Measurements from ENCODE around the gene PLK4. TPM values are rescaled to one million over a fixed set of nuclear protein-coding genes. Genes with fewer than 3 reads are reported as not detected.

PLK4 gene
- total RNA-seq, 4 donors from 2014 or later = 3.1 to 7.8 (median 4.6) TPM

DNA sequence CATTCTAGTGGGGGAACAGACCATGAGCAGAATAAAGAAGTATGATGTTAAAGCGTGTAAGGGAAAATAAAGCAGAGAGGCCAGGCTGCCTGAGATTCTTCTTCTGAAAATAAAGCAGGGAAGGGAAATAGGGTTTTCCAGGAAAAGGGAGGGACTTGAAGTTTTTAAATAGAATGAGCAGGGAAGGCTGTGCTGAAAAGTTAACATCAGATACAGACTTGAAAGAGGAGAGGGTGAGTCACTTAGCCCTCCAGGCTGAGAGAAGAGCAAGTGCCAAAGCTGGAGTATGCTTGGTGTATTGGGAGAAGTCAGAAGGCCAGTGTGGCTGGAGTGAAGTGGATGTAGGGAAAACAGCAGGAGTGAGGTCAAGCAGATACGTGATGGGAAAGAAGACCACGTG, 10.0 kb upstream of the PLK4 start:
- TF ChIP-seq, protein P1, sequence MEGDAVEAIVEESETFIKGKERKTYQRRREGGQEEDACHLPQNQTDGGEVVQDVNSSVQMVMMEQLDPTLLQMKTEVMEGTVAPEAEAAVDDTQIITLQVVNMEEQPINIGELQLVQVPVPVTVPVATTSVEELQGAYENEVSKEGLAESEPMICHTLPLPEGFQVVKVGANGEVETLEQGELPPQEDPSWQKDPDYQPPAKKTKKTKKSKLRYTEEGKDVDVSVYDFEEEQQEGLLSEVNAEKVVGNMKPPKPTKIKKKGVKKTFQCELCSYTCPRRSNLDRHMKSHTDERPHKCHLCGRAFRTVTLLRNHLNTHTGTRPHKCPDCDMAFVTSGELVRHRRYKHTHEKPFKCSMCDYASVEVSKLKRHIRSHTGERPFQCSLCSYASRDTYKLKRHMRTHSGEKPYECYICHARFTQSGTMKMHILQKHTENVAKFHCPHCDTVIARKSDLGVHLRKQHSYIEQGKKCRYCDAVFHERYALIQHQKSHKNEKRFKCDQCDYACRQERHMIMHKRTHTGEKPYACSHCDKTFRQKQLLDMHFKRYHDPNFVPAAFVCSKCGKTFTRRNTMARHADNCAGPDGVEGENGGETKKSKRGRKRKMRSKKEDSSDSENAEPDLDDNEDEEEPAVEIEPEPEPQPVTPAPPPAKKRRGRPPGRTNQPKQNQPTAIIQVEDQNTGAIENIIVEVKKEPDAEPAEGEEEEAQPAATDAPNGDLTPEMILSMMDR (IDR thresholded peaks at IDR 0.05; ENCODE audit: low read depth) = no peak

DNA sequence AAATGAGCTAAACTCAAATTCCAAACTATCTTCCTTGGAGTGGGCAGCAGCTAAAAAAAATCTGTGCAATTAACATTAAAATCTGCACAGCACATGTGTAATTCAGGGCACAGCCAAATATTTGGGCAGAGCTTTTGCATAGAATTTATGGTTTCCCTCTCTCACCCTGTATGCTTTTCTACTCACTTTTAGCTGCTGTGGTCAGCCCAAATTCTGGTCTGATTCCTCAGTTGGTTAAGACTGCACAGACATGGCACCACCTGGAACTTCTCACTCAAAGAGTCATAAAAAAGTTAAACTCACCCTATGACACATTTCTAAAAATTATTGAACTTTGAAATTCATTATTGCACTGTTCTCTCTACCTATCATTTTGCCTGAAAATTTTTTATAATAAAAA, 4.9 kb upstream of the PLK4 start:
- TF ChIP-seq, protein P1 (IDR thresholded peaks at IDR 0.05; ENCODE audit: low read depth) = no peak

DNA sequence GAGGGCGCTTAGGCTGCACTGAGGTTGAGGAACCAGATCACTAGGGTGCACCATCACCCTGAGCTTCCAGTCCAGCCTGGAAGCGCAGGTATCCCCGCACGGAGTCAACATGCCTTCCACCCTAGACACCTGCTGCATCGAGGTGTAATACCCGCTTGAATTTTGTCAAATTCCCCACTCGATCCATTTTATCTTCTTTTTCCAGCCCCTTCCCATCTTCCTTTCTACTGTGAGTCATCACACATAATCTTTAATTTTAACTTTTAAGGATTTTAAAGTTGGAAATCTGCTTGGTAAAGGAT, 821 bp downstream of the PLK4 start:
- TF ChIP-seq, protein P1 (IDR thresholded peaks at IDR 0.05; ENCODE audit: low read depth) = no peak

DNA sequence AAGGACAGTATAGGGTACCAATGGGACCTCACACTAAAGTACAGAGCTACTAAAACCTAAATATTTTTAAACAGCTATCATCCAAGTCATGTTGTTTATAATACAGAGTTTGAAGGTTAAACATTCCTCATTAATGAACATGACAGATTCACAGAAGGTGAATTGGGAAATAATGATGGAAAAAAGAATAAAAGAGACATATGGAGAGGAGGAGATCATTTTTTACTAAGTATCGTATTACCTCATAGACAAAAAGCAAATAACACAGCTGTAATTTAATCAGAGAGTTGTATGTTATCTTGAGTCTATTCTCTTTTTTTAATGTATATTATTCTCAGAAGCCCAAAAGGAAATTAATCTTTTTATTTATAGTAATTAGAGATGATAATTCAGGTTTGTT, 7.9 kb downstream of the PLK4 start:
- TF ChIP-seq, protein P1 (IDR thresholded peaks at IDR 0.05; ENCODE audit: low read depth) = no peak

DNA sequence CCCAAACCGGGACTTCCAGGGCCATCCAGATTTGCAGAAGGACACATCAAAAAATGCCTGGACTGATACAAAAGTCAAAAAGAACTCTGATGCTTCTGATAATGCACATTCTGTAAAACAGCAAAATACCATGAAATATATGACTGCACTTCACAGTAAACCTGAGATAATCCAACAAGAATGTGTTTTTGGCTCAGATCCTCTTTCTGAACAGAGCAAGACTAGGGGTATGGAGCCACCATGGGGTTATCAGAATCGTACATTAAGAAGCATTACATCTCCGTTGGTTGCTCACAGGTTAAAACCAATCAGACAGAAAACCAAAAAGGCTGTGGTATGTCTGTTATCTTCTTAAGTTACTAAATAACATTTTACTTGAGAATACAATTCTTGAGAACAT, 9.2 kb downstream of the PLK4 start:
- TF ChIP-seq, protein P1 (IDR thresholded peaks at IDR 0.05; ENCODE audit: low read depth) = no peak

DNA sequence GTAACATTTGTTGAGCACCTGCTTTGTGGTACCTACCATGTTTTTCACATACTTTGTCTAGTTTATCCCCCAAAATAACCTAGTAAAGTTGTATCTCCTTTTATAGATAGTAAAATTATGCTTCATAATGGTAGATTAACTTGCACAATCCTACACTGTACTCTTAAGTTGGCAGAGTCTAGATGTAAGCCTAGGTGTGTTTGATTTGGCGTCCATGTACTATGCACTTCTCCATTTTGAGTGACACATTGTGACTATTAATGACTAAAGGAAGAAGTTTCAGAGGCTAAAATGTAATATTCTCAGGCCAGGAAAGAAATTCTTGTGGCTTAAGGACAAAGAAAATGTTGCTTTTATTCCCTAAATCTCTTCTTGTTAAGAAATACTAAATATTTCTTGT, 15.4 kb downstream of the PLK4 start:
- TF ChIP-seq, protein P1 (IDR thresholded peaks at IDR 0.05; ENCODE audit: low read depth) = no peak

DNA sequence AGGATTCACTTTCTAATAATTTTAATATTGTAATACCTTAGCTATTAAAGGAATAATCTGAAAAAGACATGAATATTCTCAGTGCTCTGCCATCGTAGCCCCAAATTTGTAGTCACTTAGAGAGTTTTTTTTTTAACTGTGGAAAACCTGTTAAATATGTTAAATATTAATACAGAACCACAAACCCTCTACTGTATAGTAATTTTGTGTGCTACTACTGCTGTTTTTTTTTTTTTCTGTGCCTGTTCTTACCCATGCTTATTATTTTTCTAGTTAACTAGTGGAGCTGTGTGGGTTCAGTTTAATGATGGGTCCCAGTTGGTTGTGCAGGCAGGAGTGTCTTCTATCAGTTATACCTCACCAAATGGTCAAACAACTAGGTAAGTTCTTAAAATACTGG, 15.8 kb downstream of the PLK4 start:
- TF ChIP-seq, protein P1 (IDR thresholded peaks at IDR 0.05; ENCODE audit: low read depth) = no peak

DNA sequence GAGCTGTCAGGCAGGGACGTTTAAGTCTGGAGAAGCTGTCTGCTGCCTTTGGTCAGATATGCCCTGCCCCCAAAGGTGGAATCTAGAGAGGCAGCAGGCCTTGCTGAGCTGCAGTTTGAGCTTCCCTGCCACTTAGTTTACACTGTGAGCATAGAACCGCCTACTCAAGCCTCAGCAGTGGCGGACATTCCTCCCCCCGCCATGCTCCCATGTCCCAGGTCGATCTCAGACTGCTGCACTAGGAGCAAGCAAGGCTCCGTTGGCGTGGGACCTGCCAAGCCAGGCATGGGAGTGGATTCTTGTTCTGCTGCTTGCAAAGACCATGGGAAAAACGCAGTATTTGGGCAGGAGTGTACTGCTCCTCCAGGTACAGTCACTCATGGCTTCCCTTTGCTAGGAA, 24.3 kb downstream of the PLK4 start:
- TF ChIP-seq, protein P1 (IDR thresholded peaks at IDR 0.05; ENCODE audit: low read depth) = no peak
